Activated CD8-positive, alpha-beta memory T cell treated with anti-CD3 and anti-CD28 coated beads, Interleukin-2, amount 50 U/mL, for 4 hours (primary cell): ENCODE measurements around the gene LPAR1.
"Not testable (repeated sequence)": the region's sequence is repeated elsewhere in the genome, so short reads cannot be mapped to it uniquely, and the experiment has no call there.

Experiments used
- DNase-seq: peaks from one replicate; pipeline ENCODE4 v3.0.0-alpha.2; 2020

Gene LPAR1, protein sequence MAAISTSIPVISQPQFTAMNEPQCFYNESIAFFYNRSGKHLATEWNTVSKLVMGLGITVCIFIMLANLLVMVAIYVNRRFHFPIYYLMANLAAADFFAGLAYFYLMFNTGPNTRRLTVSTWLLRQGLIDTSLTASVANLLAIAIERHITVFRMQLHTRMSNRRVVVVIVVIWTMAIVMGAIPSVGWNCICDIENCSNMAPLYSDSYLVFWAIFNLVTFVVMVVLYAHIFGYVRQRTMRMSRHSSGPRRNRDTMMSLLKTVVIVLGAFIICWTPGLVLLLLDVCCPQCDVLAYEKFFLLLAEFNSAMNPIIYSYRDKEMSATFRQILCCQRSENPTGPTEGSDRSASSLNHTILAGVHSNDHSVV

GRCh38 chr9:111038331-111039230 is at the start of gene LPAR1:
Gene LPAR1, minus strand, starts transcription at chr9:111038470. Its CDS starts 66,353 bp downstream, at chr9:110972117.
- DNase-seq, result no peak

DNA sequence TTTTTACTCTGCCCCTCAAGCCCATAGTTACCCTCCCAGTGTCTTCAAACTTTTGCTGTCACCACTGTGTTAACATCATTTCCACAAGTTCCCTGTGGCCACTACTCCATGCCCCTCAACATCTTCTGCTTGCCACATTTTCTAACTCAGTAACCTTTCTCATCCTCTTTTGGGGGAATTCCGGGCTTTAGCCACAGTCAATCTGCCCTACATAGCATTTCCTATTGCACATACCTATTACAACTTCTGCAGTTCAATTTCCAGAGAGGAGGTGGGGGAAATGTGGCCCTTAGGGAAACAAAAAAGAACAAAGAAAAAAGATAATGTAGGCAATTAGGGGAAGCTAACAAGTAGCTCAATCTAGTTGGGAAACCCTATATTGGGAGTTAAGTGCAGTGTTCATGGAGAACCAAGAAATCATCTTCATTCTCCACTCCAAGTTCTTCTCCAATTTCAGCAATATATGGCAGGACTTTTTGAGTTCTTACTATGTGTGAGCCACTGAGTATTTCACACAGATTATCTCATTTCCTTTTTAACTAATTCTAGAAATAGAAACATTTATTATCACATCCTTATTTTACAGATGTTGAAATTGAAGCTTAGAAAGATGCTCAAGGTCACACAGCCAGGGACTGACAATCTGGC is 40.2 kb upstream of the LPAR1 start:
- no peak for DNase-seq

- DNase-seq, result no peak
Observed at GRCh38 chr9:111076519-111076918, 38.2 kb upstream of the LPAR1 start.

- no peak for DNase-seq
Observed at GRCh38 chr9:111076042-111076441, 37.8 kb upstream of the LPAR1 start.

GRCh38 chr9:111074395-111074794 is 36.1 kb upstream of the LPAR1 start:
- DNase-seq, result no peak

GRCh38 chr9:111069183-111069582 is 30.9 kb upstream of the LPAR1 start:
- no peak for DNase-seq

DNA sequence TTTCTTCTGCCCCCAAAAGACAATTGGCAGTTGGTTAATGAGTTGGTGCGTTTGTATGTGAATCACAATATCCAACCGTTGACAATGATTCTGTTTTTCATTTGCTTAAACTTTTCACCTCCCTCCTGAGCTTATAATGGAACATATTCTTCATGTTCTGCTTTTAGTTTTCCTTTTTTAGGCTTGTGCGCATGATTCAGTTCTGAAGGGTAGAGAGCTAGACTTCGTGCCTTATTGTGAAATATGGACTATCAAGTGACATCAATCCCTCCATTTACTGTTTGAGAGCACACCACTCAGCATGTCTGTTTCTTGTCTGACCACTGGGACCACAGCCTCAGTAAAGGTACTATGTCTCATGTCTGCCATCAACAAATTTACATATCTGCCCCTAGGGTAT is 30.5 kb upstream of the LPAR1 start:
- no peak for DNase-seq

DNA sequence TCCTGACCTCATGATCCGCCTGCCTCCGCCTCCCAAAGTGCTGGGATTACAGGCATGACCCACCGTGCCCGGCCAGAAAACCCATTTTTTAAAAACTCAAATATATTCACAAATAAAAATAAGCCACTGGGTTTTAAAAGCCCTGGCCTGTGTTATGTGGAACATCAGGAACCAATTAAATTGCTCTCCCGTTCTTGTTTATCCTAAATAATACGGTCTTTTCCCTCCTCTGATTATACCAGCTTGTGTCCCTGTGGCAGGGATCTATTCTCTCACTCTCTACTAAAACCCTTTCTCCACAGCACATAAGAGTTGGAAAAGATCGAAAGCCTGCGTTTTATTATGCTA is 30.1 kb upstream of the LPAR1 start:
- DNase-seq, result no peak

GRCh38 chr9:111066468-111066867 is 28.2 kb upstream of the LPAR1 start:
- DNase-seq, result no peak

- no peak for DNase-seq
Observed at GRCh38 chr9:111065414-111065813, 27.1 kb upstream of the LPAR1 start.

DNA sequence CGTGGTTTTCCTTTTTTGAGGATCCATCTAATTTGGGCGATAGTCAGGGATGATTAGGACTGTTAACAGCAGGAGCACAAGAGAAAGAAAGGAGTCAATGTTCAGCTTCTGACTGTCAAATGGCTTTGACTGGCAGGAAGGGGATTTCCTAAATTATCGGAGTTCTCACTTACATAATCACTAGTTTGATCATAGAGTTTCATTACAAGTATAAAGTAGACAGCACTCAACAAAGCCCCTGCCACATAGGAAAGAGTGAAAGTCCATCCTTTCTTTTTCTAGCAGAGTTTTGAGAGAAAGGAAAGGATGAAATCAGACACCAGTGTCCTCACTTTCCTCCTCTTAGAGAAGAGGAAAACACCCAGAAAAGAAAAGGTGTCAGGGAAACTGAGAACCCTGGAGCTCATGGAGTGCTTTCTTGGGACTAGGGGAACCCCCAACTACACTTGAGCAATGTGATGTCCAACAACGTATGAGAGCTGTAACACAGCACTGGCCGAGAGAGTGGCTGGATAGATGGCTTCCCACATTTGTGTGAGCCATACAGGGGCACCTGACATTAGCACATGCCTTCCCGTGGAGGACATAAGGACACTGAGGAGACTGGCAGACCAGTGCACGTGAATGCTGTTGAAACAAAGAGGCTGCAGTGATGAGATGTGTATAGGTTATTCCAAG is 26.0 kb upstream of the LPAR1 start:
- DNase-seq, result no peak

DNA sequence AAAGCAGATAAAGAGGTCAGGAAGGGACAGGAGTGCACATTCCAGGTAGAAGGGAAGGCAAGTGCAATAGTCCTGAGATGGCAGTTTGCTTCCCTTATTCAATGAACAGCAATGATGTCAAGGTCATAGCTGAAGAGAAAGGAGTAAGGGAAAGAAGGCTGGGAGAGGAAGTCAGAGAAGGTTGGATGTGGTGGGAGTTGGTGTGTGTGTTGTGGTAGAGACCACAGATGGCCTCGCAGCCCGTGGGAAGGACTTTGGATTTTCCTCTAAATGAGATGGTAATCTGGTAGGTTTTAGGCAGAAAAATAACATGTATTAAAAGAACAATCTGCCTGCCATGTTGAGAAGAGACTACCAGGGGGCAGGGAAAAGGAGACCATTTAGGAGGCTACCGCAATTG is 25.1 kb upstream of the LPAR1 start:
- DNase-seq, result no peak

DNA sequence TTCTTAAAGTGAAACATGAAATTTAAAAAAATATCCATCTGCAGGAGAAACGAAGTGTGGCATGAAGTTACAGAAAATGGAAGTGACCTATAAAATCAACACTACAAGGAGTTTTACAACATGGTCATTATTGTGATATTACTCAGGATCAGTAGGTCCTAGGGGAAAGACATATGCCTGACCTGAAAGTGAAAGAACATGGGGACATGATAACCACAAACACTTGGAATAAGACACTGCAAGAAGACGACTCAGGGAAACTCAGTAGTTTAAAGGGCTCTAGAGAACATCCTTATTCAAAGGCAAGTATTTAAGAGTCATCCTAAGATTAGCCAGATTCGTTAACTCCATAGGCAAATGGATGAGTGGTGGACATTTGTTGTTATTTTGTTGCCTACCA is 19.9 kb upstream of the LPAR1 start:
- DNase-seq, result no peak

- DNase-seq, result no peak
Observed at GRCh38 chr9:111056538-111056937, 18.3 kb upstream of the LPAR1 start.

DNA sequence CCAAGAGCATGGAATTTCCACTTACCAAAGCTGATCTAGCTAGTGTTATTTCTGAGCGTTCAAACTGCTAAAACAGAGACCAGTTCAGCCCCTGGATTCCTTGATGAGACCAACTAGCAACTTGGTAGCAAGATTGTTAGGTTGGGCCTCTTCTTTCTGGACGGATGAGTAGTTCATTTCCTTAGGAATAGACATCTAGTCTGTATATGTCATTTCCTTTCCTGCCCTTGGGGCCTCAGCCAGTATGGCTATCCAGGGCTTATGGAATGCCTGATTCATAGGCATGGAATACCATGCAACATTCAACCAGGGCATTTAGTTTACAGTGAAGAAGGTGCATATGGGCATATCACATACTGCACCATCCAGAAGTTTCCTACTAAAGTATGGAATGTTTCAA is 14.5 kb upstream of the LPAR1 start:
- no peak for DNase-seq

- DNase-seq, result no peak
Observed at GRCh38 chr9:111051400-111051799, 13.1 kb upstream of the LPAR1 start.

DNA sequence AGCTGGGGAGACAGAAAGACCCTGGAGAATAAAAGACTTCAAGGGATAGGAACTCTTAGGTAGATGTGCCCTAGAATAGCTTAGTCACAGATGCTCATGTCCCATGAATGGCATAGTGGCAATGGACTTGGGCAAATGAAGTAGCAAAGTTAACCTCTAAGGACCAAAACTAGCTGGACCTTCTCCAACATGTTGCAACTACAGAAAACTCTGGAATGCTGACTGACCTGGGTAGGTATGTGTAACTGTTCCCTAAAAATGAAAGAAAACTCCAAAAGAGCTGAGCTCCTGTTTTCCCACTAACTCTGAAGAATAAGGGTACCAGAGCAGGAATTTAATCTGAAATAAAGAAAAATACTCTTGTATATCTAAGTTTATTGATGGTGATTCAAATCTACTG is 12.5 kb upstream of the LPAR1 start:
- no peak for DNase-seq

DNA sequence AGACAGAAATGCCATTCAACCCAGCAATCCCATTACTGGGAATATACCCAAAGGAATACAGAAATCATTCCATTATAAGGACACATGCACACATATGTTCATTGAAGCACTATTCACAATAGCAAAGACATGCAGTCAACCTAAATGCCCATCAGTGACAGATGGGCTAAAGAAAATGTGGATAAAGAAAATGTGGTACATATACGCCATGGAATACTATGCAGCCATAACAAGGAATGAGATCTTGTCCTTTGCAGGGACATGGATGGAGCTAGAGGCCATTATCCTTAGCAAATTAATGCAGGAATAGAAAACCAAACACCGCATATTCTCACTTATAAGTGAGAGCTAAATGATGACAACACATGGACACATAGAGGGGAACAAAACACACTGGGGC is 9.0 kb upstream of the LPAR1 start:
- DNase-seq, result not testable (repeated sequence)

- no peak for DNase-seq
Observed at GRCh38 chr9:111041902-111042301, 3.6 kb upstream of the LPAR1 start.

- no peak for DNase-seq
Observed at GRCh38 chr9:111040494-111040893, 2.2 kb upstream of the LPAR1 start.

- DNase-seq, result no peak
Observed at GRCh38 chr9:111039231-111039906, 1.1 kb upstream of the LPAR1 start.

- DNase-seq, result no peak
Observed at GRCh38 chr9:111037708-111038330, 451 bp downstream of the LPAR1 start.
